Stimulated activated CD8-positive, alpha-beta memory T cell treated with anti-CD3 and anti-CD28 coated beads, Interleukin-15, amount 100 ng/mL, for 48 hours (primary cell): ENCODE data around the gene PSORS1C1.
A peak's percentile ranks its signal among the peaks of the same experiment; 100 is the strongest.
"Not testable (repeated sequence)": the region's sequence is repeated elsewhere in the genome, so short reads cannot be mapped to it uniquely, and the experiment has no call there.

Experiments used
- DNase-seq, 2 donors: peaks; one replicate each; pipeline ENCODE4 v3.0.0-alpha.2; 2020; ENCODE audit warnings: low read depth in 2 of 2

PSORS1C1 gene

DNA sequence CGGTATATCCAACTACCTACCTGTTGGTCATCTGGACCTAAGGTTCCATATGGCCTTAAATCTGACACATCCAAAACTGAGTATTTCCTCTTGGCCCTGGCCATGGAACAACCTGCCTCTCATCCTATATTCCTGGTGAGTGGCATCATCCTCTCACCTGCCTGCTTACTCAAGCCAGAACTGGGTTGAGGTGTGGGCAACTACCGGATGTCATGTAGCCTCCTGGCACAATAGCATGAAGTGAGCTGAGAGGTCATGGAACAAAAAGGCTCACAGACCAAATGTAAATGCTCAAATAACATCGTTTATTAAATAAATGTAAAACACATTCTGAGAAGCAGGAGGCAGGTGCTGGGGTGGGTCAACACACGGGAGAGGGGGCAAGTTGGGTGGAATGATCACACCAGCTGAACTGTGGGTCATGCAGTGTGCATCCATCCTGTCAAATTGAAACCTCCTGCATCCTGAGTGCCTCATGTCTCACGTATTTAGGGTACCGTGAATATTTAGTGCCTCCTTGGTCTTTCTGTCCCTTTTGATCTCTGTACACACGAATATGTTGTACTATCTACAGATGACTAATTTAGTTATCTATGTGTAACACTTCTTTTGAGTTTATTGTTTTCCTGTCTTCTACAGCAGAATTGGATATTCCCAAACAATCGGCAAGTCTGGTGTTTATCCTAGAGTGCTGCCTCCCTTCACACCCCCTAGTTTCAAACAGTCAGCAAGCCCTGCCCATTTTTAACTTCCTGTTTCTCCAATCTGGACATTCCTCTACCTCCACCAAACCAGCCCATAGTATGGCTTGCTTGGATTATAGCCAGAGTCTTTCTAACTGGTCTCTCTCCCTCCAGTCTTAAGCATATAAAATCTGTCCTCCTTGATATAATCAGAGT is 63.8 kb downstream of the PSORS1C1 start:
- DNase-seq, result no peak

DNA sequence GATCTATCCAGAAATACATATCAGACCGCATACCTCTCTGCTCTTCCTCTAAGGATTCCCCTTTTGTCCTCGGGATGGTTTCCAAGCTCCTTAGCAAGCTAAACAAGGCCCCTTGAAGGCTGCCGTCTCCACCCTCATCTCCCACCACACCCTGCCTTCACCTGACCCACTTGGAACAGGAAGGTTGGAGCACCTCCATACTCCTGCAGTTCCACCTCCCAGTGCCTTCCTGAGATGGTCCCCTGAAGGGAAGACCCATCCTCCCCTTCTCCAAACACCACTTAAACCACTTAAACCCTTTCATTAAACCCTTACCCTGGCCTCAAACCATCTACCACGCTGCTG is 64.4 kb downstream of the PSORS1C1 start:
- DNase-seq, result no peak

DNA sequence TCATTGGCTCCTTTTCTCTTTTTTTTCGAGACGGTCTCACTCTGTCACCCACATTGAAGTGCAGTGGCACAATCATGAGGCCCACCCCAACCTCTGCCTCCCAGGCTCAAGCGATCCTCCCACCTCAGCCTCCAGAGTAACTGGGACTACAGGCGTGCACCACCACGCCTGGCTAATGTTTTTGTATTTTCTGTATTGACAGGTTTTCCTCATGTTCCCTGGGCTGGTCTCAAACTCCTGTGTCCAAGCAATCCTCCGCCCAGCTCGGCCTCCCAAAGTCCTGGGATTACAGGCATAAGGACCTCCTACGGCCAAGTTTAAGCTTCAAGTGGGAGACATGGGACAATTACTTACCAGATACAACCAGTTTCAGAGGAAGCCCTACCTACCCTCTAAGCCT is 65.3 kb downstream of the PSORS1C1 start:
- DNase-seq, result no peak

DNA sequence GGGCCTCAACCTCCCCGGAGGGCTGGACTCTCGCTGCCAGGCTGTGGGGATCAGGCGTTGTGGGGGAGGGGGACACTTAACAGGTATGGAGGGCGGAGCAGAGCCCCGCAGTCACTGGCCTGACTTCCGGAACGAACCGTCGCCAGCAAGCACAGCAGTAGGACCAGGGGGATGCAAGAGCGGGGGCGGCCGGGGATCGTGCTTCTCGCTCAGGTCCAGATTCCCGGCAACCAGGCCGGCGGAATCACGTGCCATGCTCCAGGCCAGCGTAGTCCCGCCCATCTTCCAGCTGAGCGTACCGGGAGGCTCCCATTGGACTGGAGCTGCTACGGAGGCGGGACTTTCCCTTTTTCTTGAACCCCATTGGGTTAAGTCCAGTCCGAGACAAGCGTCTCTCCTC is 65.9 kb downstream of the PSORS1C1 start:
- DNase-seq, result peak in 1 of 2 donors; percentile 46

DNA sequence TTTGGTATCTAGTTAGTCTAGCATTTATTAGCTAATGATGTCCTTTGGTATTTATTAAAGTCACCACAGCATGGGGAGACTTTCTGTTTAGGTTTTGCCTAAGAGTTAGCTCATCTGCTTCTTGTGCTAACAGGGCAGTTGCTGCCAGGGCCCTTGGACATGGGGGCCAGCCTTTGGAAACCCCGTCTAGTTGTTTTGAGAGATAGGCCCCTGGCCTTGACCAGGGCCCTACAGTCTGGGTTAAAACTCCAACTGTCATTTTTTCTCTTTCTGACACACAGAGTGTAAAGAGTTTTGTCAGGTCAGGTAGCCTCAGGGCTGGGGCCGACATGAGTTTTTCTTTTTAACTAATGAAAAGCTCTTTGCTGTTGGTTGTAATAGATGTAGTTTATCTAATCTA is 68.7 kb downstream of the PSORS1C1 start:
- not testable (repeated sequence) for DNase-seq

DNA sequence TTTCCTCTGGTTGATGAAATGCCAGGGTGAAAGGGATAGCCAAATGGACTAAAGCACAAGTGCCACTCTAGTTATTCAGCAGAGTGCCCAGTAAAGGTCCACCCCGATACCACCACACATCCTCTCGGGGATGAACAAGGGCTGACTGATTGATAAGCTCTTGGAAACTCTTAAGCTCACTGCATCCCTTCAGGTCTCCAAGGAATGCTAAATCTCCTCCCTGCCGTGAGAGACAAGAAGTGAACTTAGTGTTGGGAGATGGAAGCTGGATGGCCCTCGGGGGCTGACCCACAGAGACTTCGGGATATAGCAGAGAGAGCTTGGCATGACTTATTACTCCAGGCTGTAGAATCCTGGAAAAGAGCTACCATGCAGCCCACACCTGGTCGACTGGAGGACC is 69.3 kb downstream of the PSORS1C1 start:
- not testable (repeated sequence) for DNase-seq

DNA sequence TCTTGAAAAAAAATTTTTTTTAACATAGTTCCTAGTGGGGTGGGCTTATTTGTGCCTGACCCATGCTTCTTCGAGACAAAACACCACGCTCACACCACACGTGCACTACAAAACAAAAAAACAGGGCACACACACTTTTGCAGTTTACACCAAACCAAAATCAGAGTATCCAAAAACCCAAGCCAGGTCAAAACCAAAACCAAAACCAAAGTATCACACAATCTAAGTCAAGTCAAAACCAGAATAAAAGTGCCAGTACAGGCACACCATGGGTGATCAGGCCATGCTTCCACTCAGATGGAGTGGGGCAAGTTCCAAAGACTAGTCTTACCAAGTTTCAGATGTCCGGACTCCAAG is 71.1 kb downstream of the PSORS1C1 start:
- DNase-seq, result not testable (repeated sequence)

DNA sequence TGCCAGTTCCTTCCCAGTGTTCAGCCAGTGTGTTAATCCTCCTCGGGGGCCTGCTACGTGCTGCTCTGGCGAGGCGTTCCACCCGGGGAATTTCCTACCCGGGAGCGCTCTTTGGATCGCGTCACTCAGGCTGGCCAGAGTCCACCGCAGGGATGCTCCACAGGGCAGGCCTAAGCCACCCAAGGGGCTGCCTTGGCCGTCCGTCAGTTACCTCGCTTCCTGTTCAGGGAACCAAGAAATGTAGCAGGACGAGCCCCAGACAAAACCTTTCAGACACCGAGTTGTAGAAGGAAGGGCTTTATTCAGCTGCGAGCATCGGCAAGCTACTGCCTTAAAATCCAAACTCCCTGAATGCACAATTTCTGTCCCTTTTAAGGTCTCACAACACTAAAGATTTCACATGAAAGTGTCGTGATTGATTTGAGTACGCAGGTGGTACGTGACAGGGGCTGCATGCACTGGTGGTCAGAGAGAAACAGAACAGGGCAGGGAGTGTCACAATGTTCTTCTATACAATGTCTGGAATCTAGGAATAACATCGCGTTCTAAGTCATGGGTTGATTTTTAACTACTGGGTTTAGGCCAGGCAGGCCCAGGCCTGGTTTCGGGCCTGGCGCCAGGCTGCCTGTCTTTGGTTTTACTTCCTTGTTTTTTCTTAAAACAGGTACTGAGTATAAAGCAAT is 71.6 kb downstream of the PSORS1C1 start:
- DNase-seq, result no peak

DNA sequence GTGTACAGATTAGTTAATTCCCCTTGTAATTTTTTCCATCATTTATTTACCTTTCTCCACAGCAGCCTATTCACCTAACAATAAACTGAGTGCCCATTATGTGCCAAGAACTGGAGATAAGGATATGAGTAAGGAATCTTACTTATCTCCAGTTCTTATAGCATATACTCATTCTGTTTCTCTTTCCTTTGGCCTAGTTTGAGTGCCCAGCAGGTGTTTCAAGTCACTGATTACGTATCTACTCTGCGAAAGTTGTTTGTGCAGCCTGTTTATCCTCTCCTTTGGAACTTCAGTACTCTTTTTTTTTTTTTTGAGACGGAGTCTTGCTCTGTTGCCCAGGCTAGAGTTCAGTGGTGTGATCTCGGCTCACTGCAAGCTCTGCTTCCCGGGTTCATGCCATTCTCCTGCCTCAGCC is 73.2 kb downstream of the PSORS1C1 start:
- no peak for DNase-seq

DNA sequence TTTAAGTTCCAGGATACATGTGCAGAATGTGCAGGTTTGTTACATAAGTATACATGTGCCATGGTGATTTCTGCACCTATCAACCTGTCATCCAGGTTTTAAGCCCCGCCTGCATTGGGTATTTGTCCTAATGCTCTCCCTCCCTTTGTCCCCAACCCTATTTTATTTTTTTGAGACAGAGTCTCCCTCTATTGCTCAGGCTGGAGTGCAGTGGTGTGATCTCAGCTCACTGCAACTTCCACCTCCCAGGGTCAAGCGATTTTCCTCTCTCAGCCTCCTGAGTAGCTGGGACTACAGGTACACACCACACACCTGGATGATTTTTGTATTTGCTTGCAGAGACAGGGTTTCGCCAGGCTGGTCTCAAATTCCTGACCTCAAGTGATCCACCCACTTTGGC is 74.6 kb downstream of the PSORS1C1 start:
- not testable (repeated sequence) for DNase-seq
